ENCODE results near the gene EEF1B2.
A peak's percentile ranks its signal among the peaks of the same experiment; 100 is the strongest.
"Not testable (repeated sequence)": the region's sequence is repeated elsewhere in the genome, so short reads cannot be mapped to it uniquely, and the experiment has no call there.

The EEF1B2 gene

GRCh38 chr2:206159346-206160124 is at the start of gene EEF1B2, which contains the start of gene NDUFS1:
EEF1B2 (plus strand) TSS chr2:206159895; CDS start chr2:206159980, 85 bp downstream.
NDUFS1 (minus strand) TSS chr2:206159444; CDS start chr2:206153678, 5,766 bp downstream.
- peaks cover 78% of the 10 kb centered on the region for H3K79me2 ChIP-seq (ENCODE audit: control insufficient read depth, insufficient read depth, low read length, unreplicated experiment)

GRCh38 chr2:206112108-206112507 is 47.6 kb upstream of the EEF1B2 start:
- no peak overlapping the region for H2AFZ ChIP-seq (ENCODE audit: low read length, unreplicated experiment)

More at GRCh38 chr2:206159346-206160124, at the start of gene EEF1B2, which contains the start of gene NDUFS1:
- Histone ChIP-seq H2AFZ (ENCODE audit: low read length, unreplicated experiment) (peak within 1 kb of the TSS; percentile 89), H3K36me3 (ENCODE audit: insufficient read depth, low read length) (peaks cover 28% of the 10 kb centered on the region), H3K27ac (ENCODE audit: low read depth, low read length) (peak within 1 kb of the TSS; percentile 84), H3K27me3 (ENCODE audit: insufficient read depth, low read length) (no peaks in the 10 kb centered on the region), H3K4me1 (ENCODE audit: control insufficient read depth, insufficient read depth, low read length, unreplicated experiment) (peaks cover 32% of the 10 kb centered on the region), H3K4me3 (ENCODE audit: low read depth, low read length) (peak within 1 kb of the TSS; percentile 95)

GRCh38 chr2:206112846-206113547 is 46.7 kb upstream of the EEF1B2 start:
- Histone ChIP-seq H3K4me3 (ENCODE audit: low read depth, low read length) (no peak overlapping the region), H3K4me1 (ENCODE audit: control insufficient read depth, insufficient read depth, low read length, unreplicated experiment) (peaks cover 7% of the 10 kb centered on the region), H3K27me3 (ENCODE audit: insufficient read depth, low read length) (no peaks in the 10 kb centered on the region), H3K36me3 (ENCODE audit: insufficient read depth, low read length) (peaks cover 7% of the 10 kb centered on the region), H3K27ac (ENCODE audit: low read depth, low read length) (peak overlapping the region; percentile 57; the same call in 1 of the 2 replicates), H2AFZ (ENCODE audit: low read length, unreplicated experiment) (no peak overlapping the region), H3K79me2 (ENCODE audit: control insufficient read depth, insufficient read depth, low read length, unreplicated experiment) (no peaks in the 10 kb centered on the region)

More at GRCh38 chr2:206112108-206112507, 47.6 kb upstream of the EEF1B2 start:
- Histone ChIP-seq H3K4me1 (ENCODE audit: control insufficient read depth, insufficient read depth, low read length, unreplicated experiment) (peaks cover 7% of the 10 kb centered on the region), H3K27ac (ENCODE audit: low read depth, low read length) (no peak overlapping the region), H3K79me2 (ENCODE audit: control insufficient read depth, insufficient read depth, low read length, unreplicated experiment) (no peaks in the 10 kb centered on the region), H3K4me3 (ENCODE audit: low read depth, low read length) (no peak overlapping the region), H3K36me3 (ENCODE audit: insufficient read depth, low read length) (peaks cover 4% of the 10 kb centered on the region), H3K27me3 (ENCODE audit: insufficient read depth, low read length) (no peaks in the 10 kb centered on the region)

GRCh38 chr2:206115026-206115578 is 44.6 kb upstream of the EEF1B2 start:
- H3K4me3 ChIP-seq (ENCODE audit: low read depth, low read length), result no peak overlapping the region
- H3K27ac ChIP-seq (ENCODE audit: low read depth, low read length), result no peak overlapping the region
- no peaks in the 10 kb centered on the region for H3K27me3 ChIP-seq (ENCODE audit: insufficient read depth, low read length)
- no peaks in the 10 kb centered on the region for H3K79me2 ChIP-seq (ENCODE audit: control insufficient read depth, insufficient read depth, low read length, unreplicated experiment)
- peaks cover 12% of the 10 kb centered on the region for H3K36me3 ChIP-seq (ENCODE audit: insufficient read depth, low read length)
- H2AFZ ChIP-seq (ENCODE audit: low read length, unreplicated experiment), result no peak overlapping the region
- H3K4me1 ChIP-seq (ENCODE audit: control insufficient read depth, insufficient read depth, low read length, unreplicated experiment), result peaks cover 7% of the 10 kb centered on the region

- H2AFZ ChIP-seq (ENCODE audit: low read length, unreplicated experiment), result no peak overlapping the region
- H3K79me2 ChIP-seq (ENCODE audit: control insufficient read depth, insufficient read depth, low read length, unreplicated experiment), result no peaks in the 10 kb centered on the region
- no peak overlapping the region for H3K4me3 ChIP-seq (ENCODE audit: low read depth, low read length)
- H3K27ac ChIP-seq (ENCODE audit: low read depth, low read length), result no peak overlapping the region
- H3K27me3 ChIP-seq (ENCODE audit: insufficient read depth, low read length), result no peaks in the 10 kb centered on the region
- H3K4me1 ChIP-seq (ENCODE audit: control insufficient read depth, insufficient read depth, low read length, unreplicated experiment), result peaks cover 7% of the 10 kb centered on the region
- peaks cover 22% of the 10 kb centered on the region for H3K36me3 ChIP-seq (ENCODE audit: insufficient read depth, low read length)
These were observed 43.4 kb upstream of the EEF1B2 start for GRCh38 chr2:206116278-206116677.

GRCh38 chr2:206122569-206122968 is 37.1 kb upstream of the EEF1B2 start:
- not testable (repeated sequence) for H3K79me2 ChIP-seq (ENCODE audit: control insufficient read depth, insufficient read depth, low read length, unreplicated experiment); H2AFZ ChIP-seq (ENCODE audit: low read length, unreplicated experiment); H3K4me3 ChIP-seq (ENCODE audit: low read depth, low read length); H3K4me1 ChIP-seq (ENCODE audit: control insufficient read depth, insufficient read depth, low read length, unreplicated experiment); H3K27ac ChIP-seq (ENCODE audit: low read depth, low read length); H3K27me3 ChIP-seq (ENCODE audit: insufficient read depth, low read length)
- H3K36me3 ChIP-seq (ENCODE audit: insufficient read depth, low read length), result peaks cover 30% of the 10 kb centered on the region

GRCh38 chr2:206125901-206126300 is 33.8 kb upstream of the EEF1B2 start:
- Histone ChIP-seq H3K36me3 (ENCODE audit: insufficient read depth, low read length) (peaks cover 31% of the 10 kb centered on the region), H3K79me2 (ENCODE audit: control insufficient read depth, insufficient read depth, low read length, unreplicated experiment) (no peaks in the 10 kb centered on the region), H2AFZ (ENCODE audit: low read length, unreplicated experiment) (no peak overlapping the region), H3K27ac (ENCODE audit: low read depth, low read length) (no peak overlapping the region), H3K4me3 (ENCODE audit: low read depth, low read length) (no peak overlapping the region), H3K4me1 (ENCODE audit: control insufficient read depth, insufficient read depth, low read length, unreplicated experiment) (no peaks in the 10 kb centered on the region), H3K27me3 (ENCODE audit: insufficient read depth, low read length) (no peaks in the 10 kb centered on the region)

GRCh38 chr2:206127656-206128055 is 32.0 kb upstream of the EEF1B2 start:
- Histone ChIP-seq H3K79me2 (ENCODE audit: control insufficient read depth, insufficient read depth, low read length, unreplicated experiment) (no peaks in the 10 kb centered on the region), H2AFZ (ENCODE audit: low read length, unreplicated experiment) (no peak overlapping the region), H3K27me3 (ENCODE audit: insufficient read depth, low read length) (no peaks in the 10 kb centered on the region), H3K4me3 (ENCODE audit: low read depth, low read length) (no peak overlapping the region), H3K27ac (ENCODE audit: low read depth, low read length) (no peak overlapping the region), H3K36me3 (ENCODE audit: insufficient read depth, low read length) (peaks cover 35% of the 10 kb centered on the region), H3K4me1 (ENCODE audit: control insufficient read depth, insufficient read depth, low read length, unreplicated experiment) (no peaks in the 10 kb centered on the region)

- Histone ChIP-seq H2AFZ (ENCODE audit: low read length, unreplicated experiment) (no peak overlapping the region), H3K79me2 (ENCODE audit: control insufficient read depth, insufficient read depth, low read length, unreplicated experiment) (no peaks in the 10 kb centered on the region), H3K36me3 (ENCODE audit: insufficient read depth, low read length) (peaks cover 37% of the 10 kb centered on the region), H3K4me1 (ENCODE audit: control insufficient read depth, insufficient read depth, low read length, unreplicated experiment) (no peaks in the 10 kb centered on the region), H3K4me3 (ENCODE audit: low read depth, low read length) (no peak overlapping the region), H3K27ac (ENCODE audit: low read depth, low read length) (no peak overlapping the region), H3K27me3 (ENCODE audit: insufficient read depth, low read length) (no peaks in the 10 kb centered on the region)
These were observed 16.2 kb upstream of the EEF1B2 start for GRCh38 chr2:206143451-206143850.

- Histone ChIP-seq H3K4me1 (ENCODE audit: control insufficient read depth, insufficient read depth, low read length, unreplicated experiment) (no peaks in the 10 kb centered on the region), H3K79me2 (ENCODE audit: control insufficient read depth, insufficient read depth, low read length, unreplicated experiment) (no peaks in the 10 kb centered on the region), H3K27me3 (ENCODE audit: insufficient read depth, low read length) (no peaks in the 10 kb centered on the region), H3K27ac (ENCODE audit: low read depth, low read length) (no peak overlapping the region), H3K36me3 (ENCODE audit: insufficient read depth, low read length) (peaks cover 41% of the 10 kb centered on the region), H2AFZ (ENCODE audit: low read length, unreplicated experiment) (no peak overlapping the region), H3K4me3 (ENCODE audit: low read depth, low read length) (no peak overlapping the region)
These were observed 15.3 kb upstream of the EEF1B2 start for GRCh38 chr2:206144383-206144782.

Measured in ACC112 (cell line).